GM12891 (cell line): ENCODE results near the gene OR51B6.

Source experiments
- PAX5 ChIP-seq: IDR thresholded peaks from 2 replicates; pipeline ENCODE4 v1.6.1; 2011; ENCODE audit warnings: low read length, moderate library complexity, mild to moderate bottlenecking; ENCODE audit not compliant: insufficient read depth, severe bottlenecking
- POLR2A ChIP-seq: IDR thresholded peaks from 2 replicates; pipeline ENCODE4 v1.6.1; 2011; ENCODE audit warnings: low read depth, low read length, control low read depth
- POLR2AphosphoS5 ChIP-seq: IDR thresholded peaks from 2 replicates; pipeline ENCODE4 v1.6.1; 2011; ENCODE audit warnings: low read depth, low read length, control low read depth
- TAF1 ChIP-seq: IDR thresholded peaks from 2 replicates; pipeline ENCODE4 v1.6.1; 2011; ENCODE audit warnings: low read depth, low read length, control low read depth

DNA sequence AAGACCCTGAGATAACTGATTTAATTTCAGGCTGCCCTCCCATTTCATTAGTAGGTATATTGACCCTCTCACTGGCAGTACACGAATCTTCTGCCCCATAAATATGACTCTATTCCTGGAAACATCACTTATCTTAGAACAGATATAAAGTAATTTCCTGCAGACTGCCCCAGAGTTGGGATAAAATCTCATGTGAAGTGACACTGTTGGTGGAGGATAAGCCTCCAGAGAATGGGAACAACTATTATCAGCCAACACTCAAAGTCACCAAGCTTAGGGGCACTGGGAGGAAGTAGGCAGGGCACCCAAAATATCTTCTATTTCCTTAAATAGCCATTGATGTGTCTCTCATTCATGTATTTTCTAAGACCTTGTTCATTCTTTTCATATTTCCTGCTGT, 16.1 kb upstream of the OR51B6 start:
- no peak for TF ChIP-seq POLR2AphosphoS5
- TF ChIP-seq POLR2A, result no peak
- no peak for TF ChIP-seq PAX5
- TF ChIP-seq TAF1, result no peak
